ENCODE results near the gene RPL13. TPM values are rescaled to one million over a fixed set of nuclear protein-coding genes. Genes with fewer than 3 reads are reported as not detected.

Gene RPL13
- total and polyA plus RNA-seq, 2 of the 13 experiments (the other 11 are each of a cell fraction or from before 2014, with no cell fraction given), result 2,988 to 4,411 TPM

DNA sequence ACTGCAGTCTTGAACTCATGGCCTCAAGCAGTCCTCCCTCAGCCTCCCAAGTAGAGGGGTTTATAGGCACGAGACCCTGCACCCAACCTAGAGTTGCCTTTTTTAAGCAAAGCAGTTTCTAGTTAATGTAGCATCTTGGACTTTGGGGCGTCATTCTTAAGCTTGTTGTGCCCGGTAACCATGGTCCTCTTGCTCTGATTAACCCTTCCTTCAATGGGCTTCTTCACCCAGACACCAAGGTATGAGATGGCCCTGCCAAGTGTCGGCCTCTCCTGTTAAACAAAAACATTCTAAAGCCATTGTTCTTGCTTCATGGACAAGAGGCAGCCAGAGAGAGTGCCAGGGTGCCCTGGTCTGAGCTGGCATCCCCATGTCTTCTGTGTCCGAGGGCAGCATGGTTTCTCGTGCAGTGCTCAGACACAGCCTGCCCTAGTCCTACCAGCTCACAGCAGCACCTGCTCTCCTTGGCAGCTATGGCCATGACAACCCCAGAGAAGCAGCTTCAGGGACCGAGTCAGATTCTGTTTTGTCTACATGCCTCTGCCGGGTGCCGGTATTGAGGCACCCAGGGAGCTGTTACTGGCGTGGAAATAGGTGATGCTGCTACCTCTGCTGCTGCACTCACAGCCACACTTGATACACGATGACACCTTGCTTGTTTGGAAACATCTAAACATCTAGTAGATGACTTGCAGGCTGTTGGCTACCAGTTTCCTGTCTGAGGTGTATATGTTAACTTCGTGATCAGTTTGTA is 3.3 kb downstream of the RPL13 start (continued):
- TF ChIP-seq TEAD3 (CRISPR knock-in tag; optimal IDR thresholded peaks at IDR 0.05; ENCODE audit: borderline replicate concordance), result peak; percentile 21
- no peak for TF ChIP-seq RBAK (CRISPR knock-in tag; IDR thresholded peaks at IDR 0.05)
- TF ChIP-seq U2AF2 (IDR thresholded peaks at IDR 0.05; ENCODE audit: low read depth, low read length), result no peak

- no peak for FAIRE-seq
- TF ChIP-seq ZNF564 (CRISPR knock-in tag; IDR thresholded peaks at IDR 0.05) (0 out of 2 replicates have a peak, but pooled peaks have one; percentile 54), ZXDC (CRISPR knock-in tag; IDR thresholded peaks at IDR 0.05) (0 out of 2 replicates have a peak, but pooled peaks have one; percentile 24), KDM5B (CRISPR knock-in tag; IDR thresholded peaks at IDR 0.05; ENCODE audit: borderline replicate concordance) (peak; percentile 49; the same call in 1 of the 2 replicates), ZNF468 (CRISPR knock-in tag; IDR thresholded peaks at IDR 0.05) (no peak), ZNF776 (CRISPR knock-in tag; IDR thresholded peaks at IDR 0.05) (peak; percentile 77), HDAC1 (CRISPR knock-in tag; IDR thresholded peaks at IDR 0.05) (no peak), AKNA (CRISPR knock-in tag; IDR thresholded peaks at IDR 0.05; ENCODE audit: borderline replicate concordance) (no peak), ZNF563 (CRISPR knock-in tag; IDR thresholded peaks at IDR 0.05) (no peak), SATB2 (CRISPR knock-in tag; IDR thresholded peaks at IDR 0.05) (no peak), ZSCAN30 (CRISPR knock-in tag; IDR thresholded peaks at IDR 0.05) (peak; percentile 3; the same call in 1 of the 2 replicates)
These were observed 4.2 kb downstream of the RPL13 start for GRCh38 chr16:89564476-89565255.

More at GRCh38 chr16:89564476-89565255, 4.2 kb downstream of the RPL13 start:
- intact Hi-C loops (cut with micrococcal nuclease; ENCODE audit: unreplicated experiment) (no loop called here), in situ Hi-C loops (cut with HindIII; ENCODE audit: extremely low pct_ligation_motif_present, low pct_unique_long_range_greater_than_20kb) (no loop called here)
- H3K36me3 ChIP-seq (replicated peaks in 1 of 2; ENCODE audit: control insufficient read depth in 1 of 2, insufficient read depth in 2 of 2, low read length in 2 of 2), result peaks cover 23 to 35% of the 10 kb centered on the region in 2 experiments
- CTCF ChIA-PET (ENCODE audit: low intra/inter-chr PET ratio, low total read pairs), result no interaction called here
- WGBS (ENCODE audit: low lambda C conversion rate), result 56% methylated on average over 21 of the region's 22 CpGs
- H3K4me2 ChIP-seq (ENCODE audit: low read depth, low read length), result peak overlapping the region; percentile 97
- peaks cover 60% of the 10 kb centered on the region for H4K20me1 ChIP-seq (ENCODE audit: insufficient read depth, low read length)
- no peak overlapping the region for H2AFZ ChIP-seq (ENCODE audit: low read length)
- no TSS peak for BruUV-seq (replicated peaks)
- H3K4me1 ChIP-seq (ENCODE audit: insufficient read depth, low read length), result peaks cover 62% of the 10 kb centered on the region
- H3K9me3 ChIP-seq (ENCODE audit: low read length), result no peaks in the 10 kb centered on the region
- H3K9ac ChIP-seq (ENCODE audit: insufficient read depth, low read depth, low read length), result no peak overlapping the region
- DNase-seq (ENCODE audit: low spot score) (peak; percentile 53), ATAC-seq (peak; percentile 6)
- peak overlapping the region in 1 of 3 experiments; percentile 50; a peak in 1 of 6 replicates for H3K4me3 ChIP-seq (replicated peaks in 1 of 3; ENCODE audit: insufficient read depth in 1 of 3, low read depth in 2 of 3, low read length in 3 of 3)
- H3K79me2 ChIP-seq (ENCODE audit: insufficient read depth, low read length), result peaks cover 24% of the 10 kb centered on the region
- H3K27ac ChIP-seq (ENCODE audit: extremely low read length, insufficient read depth, low read length), result peak overlapping the region; percentile 2
- POLR2A ChIA-PET, result interaction anchor here (1.0 to 2.4 kb wide), 7 partner anchors 8 to 122 kb away, joined by 3 to 16 read pairs (median 6); partner anchors contain the start of genes CDK10 and SPG7
- H3K27me3 ChIP-seq (ENCODE audit: control insufficient read depth in 1 of 2, insufficient read depth in 2 of 2, low read length in 2 of 2), result peaks cover 0 to 12% of the 10 kb centered on the region in 2 experiments; a peak in 2 of 5 replicates
